CD1c-positive myeloid dendritic cell (primary cell): ENCODE results near the gene MYH11.
"Not testable (repeated sequence)": the region's sequence is repeated elsewhere in the genome, so short reads cannot be mapped to it uniquely, and the experiment has no call there.

Experiments
- DNase-seq: peaks from one replicate; pipeline ENCODE4 v3.0.0-alpha.2; 2016; ENCODE audit errors: extremely low spot score

MYH11 gene

GRCh38 chr16:15839204-15839603, 17.6 kb downstream of the MYH11 start:
- not testable (repeated sequence) for DNase-seq

- DNase-seq: no peak
Measured at GRCh38 chr16:15837761-15838160, 19.1 kb downstream of the MYH11 start.

- DNase-seq: no peak
Measured at GRCh38 chr16:15836965-15837611, 19.7 kb downstream of the MYH11 start.

GRCh38 chr16:15836074-15836473, 20.8 kb downstream of the MYH11 start:
- no peak for DNase-seq

- no peak for DNase-seq
Measured at GRCh38 chr16:15835136-15835878, 21.5 kb downstream of the MYH11 start.

GRCh38 chr16:15834502-15834901, 22.3 kb downstream of the MYH11 start:
- no peak for DNase-seq

- DNase-seq: no peak
Measured at GRCh38 chr16:15833541-15833940, 23.3 kb downstream of the MYH11 start.

- DNase-seq: no peak
Measured at GRCh38 chr16:15832241-15832640, 24.6 kb downstream of the MYH11 start.

GRCh38 chr16:15830832-15831451, 25.9 kb downstream of the MYH11 start:
- peak; percentile 43 for DNase-seq

GRCh38 chr16:15829460-15829859, 27.4 kb downstream of the MYH11 start:
- peak; percentile 56 for DNase-seq

- DNase-seq: no peak
Measured at GRCh38 chr16:15827709-15828343, 29.0 kb downstream of the MYH11 start.

GRCh38 chr16:15827299-15827698, 29.5 kb downstream of the MYH11 start:
- DNase-seq: no peak

- DNase-seq: no peak
Measured at GRCh38 chr16:15825750-15826305, 31.0 kb downstream of the MYH11 start.

GRCh38 chr16:15822957-15823356, 33.9 kb downstream of the MYH11 start:
- no peak for DNase-seq

GRCh38 chr16:15820837-15821236, 36.0 kb downstream of the MYH11 start:
- no peak for DNase-seq

GRCh38 chr16:15819046-15819445, 37.8 kb downstream of the MYH11 start:
- no peak for DNase-seq

- DNase-seq: no peak
Measured at GRCh38 chr16:15817446-15817845, 39.4 kb downstream of the MYH11 start.

GRCh38 chr16:15816228-15816627, 40.6 kb downstream of the MYH11 start:
- DNase-seq: no peak

GRCh38 chr16:15812401-15812750, 44.5 kb downstream of the MYH11 start:
- DNase-seq: not testable (repeated sequence)

- DNase-seq: peak; percentile 21
Measured at GRCh38 chr16:15811481-15812400, 45.1 kb downstream of the MYH11 start.

GRCh38 chr16:15810949-15811348, 45.9 kb downstream of the MYH11 start:
- DNase-seq: no peak
